HepG2 (cell line): ENCODE results near the gene AP5Z1. TPM values are rescaled to one million over a fixed set of nuclear protein-coding genes. Genes with fewer than 3 reads are reported as not detected.

Experiments
- ATAC-seq: fragments of 200-7000 bp; cut with Tn5 transposase; 3 replicates; pipeline ENCODE4 v1.9.1; 2020; ENCODE audit warnings: mild to moderate bottlenecking, moderate library complexity
- BruUV-seq: library from RNA; stranded (reverse); fragments of 400-500 nt; replicated peaks from 2 replicates; lab custom pipeline; 2021; lab: Mats Ljungman, UMichigan
- CTCF ChIA-PET: fragments of 300-600 bp; formaldehyde crosslinking; extraction: SDS; loops from one replicate; lab custom pipeline; 2021; ENCODE audit warnings: low total read pairs, inconsistent platforms, low intra/inter-chr PET ratio; lab: Yijun Ruan, JAX
- POLR2A ChIA-PET: fragments of 350-600 bp; sonication (Branson Sonifier 250); formaldehyde crosslinking; loops from one replicate; lab custom pipeline; 2020; ENCODE audit warnings: antibody characterized with exemption, inconsistent platforms; lab: Yijun Ruan, JAX
- DNase-seq: peaks from one replicate; pipeline ENCODE4 v3.0.0-alpha.2; 2015; ENCODE audit warnings: low spot score
- FAIRE-seq: peaks from 3 replicates; lab custom pipeline; 2011; peaks lifted over from hg19 to GRCh38; lab: Jason Lieb, UNC
- H2AFZ ChIP-seq: one replicate; pipeline ENCODE4 v1.6.1; 2011; ENCODE audit warnings: low read length, inconsistent platforms
- H3K27ac ChIP-seq: fragments of 300-600 bp; 3 replicates; pipeline ENCODE4 v1.8.0; 2011; ENCODE audit warnings: mixed run types, mild to moderate bottlenecking, mixed read lengths, low read length, inconsistent platforms; ENCODE audit not compliant: insufficient read depth; ENCODE audit errors: extremely low read length
- H3K27me3 ChIP-seq, 2 experiments: fragments of 200-600 bp in 1 of 2; 2 replicates in 1 of 2; 3 replicates in 1 of 2; pipeline versions ENCODE4 v1.6.0 to v1.8.0; 2011; ENCODE audit warnings: low read length in 2 of 2, mild to moderate bottlenecking in 2 of 2, moderate library complexity in 2 of 2, inconsistent platforms in 1 of 2; ENCODE audit not compliant: insufficient read depth in 2 of 2, control insufficient read depth in 1 of 2
- H3K36me3 ChIP-seq, 2 experiments: fragments of 200-600 bp in 1 of 2; replicated peaks in 1 of 2; 2 replicates in 1 of 2; 3 replicates in 1 of 2; pipeline versions ENCODE4 v1.5.1 to v1.8.0; 2011; ENCODE audit warnings: low read length in 2 of 2, inconsistent platforms in 1 of 2; ENCODE audit not compliant: insufficient read depth in 2 of 2, control insufficient read depth in 1 of 2
- H3K4me1 ChIP-seq: 2 replicates; pipeline ENCODE4 v1.5.1; 2012; ENCODE audit warnings: low read length, inconsistent platforms; ENCODE audit not compliant: insufficient read depth
- H3K4me2 ChIP-seq: 2 replicates; pipeline ENCODE4 v1.6.0; 2011; ENCODE audit warnings: low read depth, low read length, inconsistent platforms
- H3K4me3 ChIP-seq, 3 experiments: fragments of 200-600 bp in 1 of 3; sonication (generic), shearing (Covaris generic) in 1 of 3; replicated peaks in 1 of 3; 2 replicates each; pipeline ENCODE4 v1.5.1; 2011 to 2016; ENCODE audit warnings: low read length in 3 of 3, inconsistent platforms in 2 of 3, low read depth in 2 of 3, mild to moderate bottlenecking in 2 of 3, control low read depth in 1 of 3, mixed read lengths in 1 of 3; ENCODE audit not compliant: insufficient read depth in 1 of 3
- H3K79me2 ChIP-seq: one replicate; pipeline ENCODE4 v1.6.1; 2011; ENCODE audit warnings: low read length, inconsistent platforms; ENCODE audit not compliant: insufficient read depth
- H3K9ac ChIP-seq: 2 replicates; pipeline ENCODE4 v1.6.0; 2011; ENCODE audit warnings: mild to moderate bottlenecking, low read depth, low read length, inconsistent platforms; ENCODE audit not compliant: insufficient read depth
- H3K9me3 ChIP-seq: 2 replicates; pipeline ENCODE4 v1.5.1; 2012; ENCODE audit warnings: mild to moderate bottlenecking, low read length
- H4K20me1 ChIP-seq: 2 replicates; pipeline ENCODE4 v1.6.0; 2011; ENCODE audit warnings: inconsistent platforms, mild to moderate bottlenecking, low read length, moderate library complexity; ENCODE audit not compliant: insufficient read depth
- HNRNPH1 ChIP-seq: fragments of 200-400 bp; formaldehyde crosslinking; optimal IDR thresholded peaks from 2 replicates; pipeline ENCODE3; 2017; ENCODE audit warnings: mild to moderate bottlenecking, low read depth, low read length
- MEIS1 ChIP-seq: sonication (generic); formaldehyde crosslinking; IDR thresholded peaks from 2 replicates; pipeline ENCODE4 v1.9.0; 2021; ENCODE audit warnings: mild to moderate bottlenecking, missing genetic modification reagents, moderate library complexity, borderline replicate concordance
- NFAT5 ChIP-seq: sonication (generic); formaldehyde crosslinking; IDR thresholded peaks from 2 replicates; pipeline ENCODE4 v1.4.0; 2020; ENCODE audit warnings: missing genetic modification reagents
- NKX3-1 ChIP-seq: sonication (generic); formaldehyde crosslinking; IDR thresholded peaks from 2 replicates; pipeline ENCODE4 v1.5.0; 2020; ENCODE audit warnings: missing genetic modification reagents
- PRDM4 ChIP-seq: sonication (generic); formaldehyde crosslinking; IDR thresholded peaks from 2 replicates; pipeline ENCODE4 v1.9.0; 2021; ENCODE audit warnings: missing genetic modification reagents, borderline replicate concordance
- SIN3B ChIP-seq: fragments of 150-350 bp; IDR thresholded peaks from 2 replicates; pipeline ENCODE4 v1.6.1; 2014; ENCODE audit warnings: low read length
- ZNF513 ChIP-seq: sonication (generic); formaldehyde crosslinking; conservative IDR thresholded peaks from 2 replicates; pipeline ENCODE4 v1.5.0; 2020; ENCODE audit warnings: missing genetic modification reagents
- ZNF629 ChIP-seq: sonication (generic); formaldehyde crosslinking; conservative IDR thresholded peaks from 2 replicates; pipeline ENCODE4 v1.5.0; 2020; ENCODE audit warnings: missing genetic modification reagents
- ZNF878 ChIP-seq: sonication (generic); formaldehyde crosslinking; IDR thresholded peaks from 2 replicates; pipeline ENCODE4 v1.8.1; 2023; ENCODE audit warnings: mild to moderate bottlenecking, missing genetic modification reagents, moderate library complexity
- WGBS: methylation state at CpG from one replicate; pipeline ENCODE4 v1.1.6; 2017; ENCODE audit warnings: low lambda C conversion rate; 5-methylcytosine and 5-hydroxymethylcytosine counted together
- in situ Hi-C: cut with HindIII; loops from 2 replicates; pipeline ENCODE4 v1.10.0; 2017; ENCODE audit warnings: low pct_unique_long_range_greater_than_20kb; ENCODE audit not compliant: extremely low pct_ligation_motif_present
- intact Hi-C: fragments of 100-400 bp; cut with micrococcal nuclease; formaldehyde crosslinking; loops from one replicate; pipeline ENCODE4 v1.10.0; 2022; ENCODE audit not compliant: unreplicated experiment
- polyA plus RNA-seq, 8 experiments: library from polyadenylated mRNA; depleted of rRNA in 3 of 8; stranded (reverse) in 7 of 8; unstranded in 1 of 8; fragments of >200 nt; fragmentation: Illumina TruSeq in 4 of 8; extraction: Trizol in 4 of 8; gene quantifications; 2 replicates each; pipeline versions ENCODE4 v1.2.1 to v1.2.3, GENCODE V29; 2011 to 2016; ENCODE audit warnings: low read depth in 4 of 8, missing spikeins in 1 of 8, mixed read lengths in 1 of 8; ENCODE audit not compliant: insufficient read depth in 1 of 8
- total RNA-seq, 5 experiments: library from RNA; depleted of rRNA; stranded (reverse); fragments of >200 nt; fragmentation: Illumina TruSeq; extraction: Trizol; gene quantifications; 2 replicates each; pipeline ENCODE4 v1.2.3, GENCODE V29; 2016; ENCODE audit warnings: low read depth in 1 of 5

Gene AP5Z1
- total and polyA plus RNA-seq, 2 of the 13 experiments (the other 11 are each of a cell fraction or from before 2014, with no cell fraction given) = 9.3 to 15.1 TPM

- no peak for DNase-seq
- Histone ChIP-seq H3K27ac (no peak overlapping the region), H3K9ac (no peak overlapping the region), H3K4me1 (peaks cover 8% of the 10 kb centered on the region), H3K36me3 (peaks cover 12 to 24% of the 10 kb centered on the region in 2 experiments; a peak in 4 of 5 replicates), H3K4me2 (no peak overlapping the region), H3K9me3 (no peaks in the 10 kb centered on the region), H3K27me3 (no peaks in the 10 kb centered on the region), H3K79me2 (no peaks in the 10 kb centered on the region), H4K20me1 (no peaks in the 10 kb centered on the region), H3K4me3 (no peak overlapping the region), H2AFZ (no peak overlapping the region)
- CTCF ChIA-PET = no interaction called here
- intact Hi-C loops (no loop called here), in situ Hi-C loops (no loop called here)
- no TSS peak for BruUV-seq
- POLR2A ChIA-PET = no interaction called here
- TF ChIP-seq NFAT5 (CRISPR knock-in tag) (no peak), ZNF629 (peak; percentile 72), SIN3B (no peak), HNRNPH1 (no peak), MEIS1 (CRISPR knock-in tag) (no peak), NKX3-1 (CRISPR knock-in tag) (no peak), ZNF878 (CRISPR knock-in tag) (no peak), ZNF513 (CRISPR knock-in tag) (no peak), PRDM4 (CRISPR knock-in tag) (no peak)
- 99% methylated on average over 11 of the region's 23 CpGs for WGBS
- ATAC-seq = no peak
- FAIRE-seq = no peak
Measured at GRCh38 chr7:4787947-4788626, 12.7 kb downstream of the AP5Z1 start.
